Endothelial cell (in vitro differentiated cells): ENCODE data around the gene CCDC86. TPM values are rescaled to one million over a fixed set of nuclear protein-coding genes. Genes with fewer than 3 reads are reported as not detected.
A peak's percentile ranks its signal among the peaks of the same experiment; 100 is the strongest.

Source experiments
- DNase-seq: peaks from one replicate; pipeline ENCODE4 v3.0.0; 2021; ENCODE audit warnings: low spot score
- H3K27ac Mint-ChIP-seq: one replicate; pipeline ENCODE4 v1.8.0; 2021; ENCODE audit warnings: mixed read lengths, inconsistent platforms; ENCODE audit not compliant: unreplicated experiment
- H3K27me3 Mint-ChIP-seq: one replicate; pipeline ENCODE4 v1.8.0; 2021; ENCODE audit warnings: mild to moderate bottlenecking, moderate library complexity, mixed read lengths, inconsistent platforms; ENCODE audit not compliant: unreplicated experiment
- H3K36me3 Mint-ChIP-seq: one replicate; pipeline ENCODE4 v1.8.0; 2021; ENCODE audit warnings: mild to moderate bottlenecking, low read depth, mixed read lengths, inconsistent platforms; ENCODE audit not compliant: unreplicated experiment
- H3K4me1 Mint-ChIP-seq: one replicate; pipeline ENCODE4 v1.8.0; 2021; ENCODE audit warnings: mild to moderate bottlenecking, mixed read lengths, inconsistent platforms; ENCODE audit not compliant: unreplicated experiment
- H3K4me3 Mint-ChIP-seq: one replicate; pipeline ENCODE4 v1.8.0; 2021; ENCODE audit warnings: mild to moderate bottlenecking, mixed read lengths, inconsistent platforms; ENCODE audit not compliant: unreplicated experiment
- H3K9me3 Mint-ChIP-seq: one replicate; pipeline ENCODE4 v1.8.0; 2021; ENCODE audit warnings: mixed read lengths, inconsistent platforms; ENCODE audit not compliant: unreplicated experiment
- total RNA-seq: library from RNA; stranded (reverse); fragmentation: NEBNext Ultra II Directional; extraction: Animal tissue kit (Norgen Biotek cat#: 25700); gene quantifications from one replicate; pipeline ENCODE4 v1.2.1, GENCODE V29; 2021; ENCODE audit not compliant: unreplicated experiment
- TF ChIP-seq, protein P1 (sequence below): fragments of 200-600 bp; sonication (generic); IDR thresholded peaks from one replicate; pipeline ENCODE4 v1.5.0; 2021; ENCODE audit warnings: antibody characterized with exemption; ENCODE audit not compliant: unreplicated experiment

The CCDC86 gene
- total RNA-seq, 1 donor from 2014 or later: 15.5 TPM

DNA sequence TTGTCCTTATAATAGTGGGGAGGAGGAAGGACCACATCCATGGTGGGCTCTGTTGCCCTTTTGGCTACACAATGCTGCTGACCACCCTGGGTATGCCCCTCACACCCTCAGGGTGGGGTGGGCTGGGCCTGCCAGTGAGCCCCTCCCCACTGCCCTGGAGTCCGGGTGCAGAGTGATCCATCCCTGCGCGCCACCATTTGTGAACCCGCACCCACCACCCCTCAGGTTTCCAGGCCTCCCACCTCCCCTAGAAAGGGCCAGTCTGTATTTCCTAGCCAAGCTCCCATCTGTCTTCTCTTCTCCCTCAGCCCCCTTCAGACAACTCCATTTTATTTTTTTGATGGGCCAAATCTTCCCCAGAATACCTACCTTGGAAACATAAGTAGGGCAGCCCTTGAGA is 31.8 kb upstream of the CCDC86 start:
- H3K27me3 Mint-ChIP-seq: peaks cover 13% of the 10 kb centered on the region
- H3K4me3 Mint-ChIP-seq: no peak overlapping the region
- no peaks in the 10 kb centered on the region for H3K36me3 Mint-ChIP-seq
- TF ChIP-seq, protein P1, sequence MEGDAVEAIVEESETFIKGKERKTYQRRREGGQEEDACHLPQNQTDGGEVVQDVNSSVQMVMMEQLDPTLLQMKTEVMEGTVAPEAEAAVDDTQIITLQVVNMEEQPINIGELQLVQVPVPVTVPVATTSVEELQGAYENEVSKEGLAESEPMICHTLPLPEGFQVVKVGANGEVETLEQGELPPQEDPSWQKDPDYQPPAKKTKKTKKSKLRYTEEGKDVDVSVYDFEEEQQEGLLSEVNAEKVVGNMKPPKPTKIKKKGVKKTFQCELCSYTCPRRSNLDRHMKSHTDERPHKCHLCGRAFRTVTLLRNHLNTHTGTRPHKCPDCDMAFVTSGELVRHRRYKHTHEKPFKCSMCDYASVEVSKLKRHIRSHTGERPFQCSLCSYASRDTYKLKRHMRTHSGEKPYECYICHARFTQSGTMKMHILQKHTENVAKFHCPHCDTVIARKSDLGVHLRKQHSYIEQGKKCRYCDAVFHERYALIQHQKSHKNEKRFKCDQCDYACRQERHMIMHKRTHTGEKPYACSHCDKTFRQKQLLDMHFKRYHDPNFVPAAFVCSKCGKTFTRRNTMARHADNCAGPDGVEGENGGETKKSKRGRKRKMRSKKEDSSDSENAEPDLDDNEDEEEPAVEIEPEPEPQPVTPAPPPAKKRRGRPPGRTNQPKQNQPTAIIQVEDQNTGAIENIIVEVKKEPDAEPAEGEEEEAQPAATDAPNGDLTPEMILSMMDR: no peak
- peaks cover 10% of the 10 kb centered on the region for H3K4me1 Mint-ChIP-seq
- H3K27ac Mint-ChIP-seq: no peak overlapping the region
- H3K9me3 Mint-ChIP-seq: peaks cover 4% of the 10 kb centered on the region
- no peak for DNase-seq

DNA sequence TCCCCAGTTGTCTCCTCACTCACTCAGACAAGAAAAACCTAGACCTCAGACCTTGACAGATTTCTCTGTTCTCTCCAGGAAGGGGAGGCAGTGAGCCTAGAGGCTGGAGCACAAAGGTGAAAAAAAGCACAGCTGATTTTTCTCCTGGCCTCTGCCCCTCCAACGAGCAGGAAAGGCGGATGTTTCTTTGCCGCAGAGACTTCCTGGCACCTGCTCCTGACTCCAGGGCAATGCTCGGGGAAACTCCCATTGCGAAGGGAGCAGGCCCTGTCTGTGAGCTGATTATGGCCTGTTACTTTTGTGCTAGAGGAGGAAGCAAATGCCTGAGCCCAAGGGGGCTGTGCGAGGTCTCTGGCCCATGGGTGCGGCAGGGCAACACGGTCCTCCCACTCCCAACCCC is 31.3 kb upstream of the CCDC86 start:
- H3K27me3 Mint-ChIP-seq: peaks cover 13% of the 10 kb centered on the region
- TF ChIP-seq, protein P1: no peak
- peaks cover 4% of the 10 kb centered on the region for H3K9me3 Mint-ChIP-seq
- H3K27ac Mint-ChIP-seq: no peak overlapping the region
- H3K36me3 Mint-ChIP-seq: no peaks in the 10 kb centered on the region
- DNase-seq: peak; percentile 36
- H3K4me1 Mint-ChIP-seq: peaks cover 10% of the 10 kb centered on the region
- H3K4me3 Mint-ChIP-seq: no peak overlapping the region

DNA sequence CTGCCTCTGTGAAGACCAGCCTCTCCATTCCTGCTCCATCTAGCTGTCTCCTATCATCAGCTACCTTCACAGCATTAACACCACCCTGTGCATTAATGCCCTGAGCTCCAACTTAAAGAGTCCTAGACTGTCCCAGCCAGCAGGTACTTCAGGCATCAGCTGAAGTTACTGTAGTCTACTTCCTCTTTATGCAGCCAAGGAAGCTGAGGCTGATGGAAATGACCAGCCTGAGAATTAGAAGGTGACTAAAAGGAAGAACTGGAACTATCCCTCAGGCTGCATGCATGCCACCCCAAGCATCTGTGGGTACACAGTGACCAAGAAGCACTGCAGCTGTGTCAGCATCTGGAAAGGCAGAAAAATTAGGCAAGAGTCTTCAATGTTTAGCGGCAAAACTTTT is 28.6 kb upstream of the CCDC86 start:
- H3K4me3 Mint-ChIP-seq: no peak overlapping the region
- H3K4me1 Mint-ChIP-seq: peaks cover 6% of the 10 kb centered on the region
- peaks cover 11% of the 10 kb centered on the region for H3K27me3 Mint-ChIP-seq
- H3K9me3 Mint-ChIP-seq: peaks cover 4% of the 10 kb centered on the region
- peaks cover 6% of the 10 kb centered on the region for H3K36me3 Mint-ChIP-seq
- DNase-seq: no peak
- no peak overlapping the region for H3K27ac Mint-ChIP-seq
- TF ChIP-seq, protein P1: no peak

DNA sequence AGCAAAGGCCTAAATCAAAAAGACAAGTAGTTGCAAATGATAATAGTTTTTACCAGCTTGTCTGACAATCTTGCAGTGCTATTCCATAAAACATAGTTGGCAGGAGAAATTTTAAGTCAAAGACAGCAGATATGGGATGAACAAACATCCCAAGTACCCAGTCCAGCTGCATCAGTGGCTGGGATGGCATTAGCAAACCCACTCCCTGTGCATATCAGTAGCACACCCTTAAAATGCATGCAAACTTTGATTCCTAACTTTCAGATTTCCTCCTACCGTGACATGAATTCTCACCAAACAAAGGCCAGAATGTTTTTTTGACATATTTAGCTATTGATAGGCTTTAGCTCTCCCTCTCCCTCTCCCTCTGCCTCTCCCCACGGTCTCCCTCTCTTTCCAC is 27.8 kb upstream of the CCDC86 start:
- Mint-ChIP-seq H3K27me3 (peaks cover 11% of the 10 kb centered on the region), H3K36me3 (peaks cover 6% of the 10 kb centered on the region), H3K4me1 (peaks cover 6% of the 10 kb centered on the region), H3K9me3 (peaks cover 4% of the 10 kb centered on the region), H3K4me3 (no peak overlapping the region), H3K27ac (no peak overlapping the region)
- DNase-seq: no peak
- TF ChIP-seq, protein P1: no peak

DNA sequence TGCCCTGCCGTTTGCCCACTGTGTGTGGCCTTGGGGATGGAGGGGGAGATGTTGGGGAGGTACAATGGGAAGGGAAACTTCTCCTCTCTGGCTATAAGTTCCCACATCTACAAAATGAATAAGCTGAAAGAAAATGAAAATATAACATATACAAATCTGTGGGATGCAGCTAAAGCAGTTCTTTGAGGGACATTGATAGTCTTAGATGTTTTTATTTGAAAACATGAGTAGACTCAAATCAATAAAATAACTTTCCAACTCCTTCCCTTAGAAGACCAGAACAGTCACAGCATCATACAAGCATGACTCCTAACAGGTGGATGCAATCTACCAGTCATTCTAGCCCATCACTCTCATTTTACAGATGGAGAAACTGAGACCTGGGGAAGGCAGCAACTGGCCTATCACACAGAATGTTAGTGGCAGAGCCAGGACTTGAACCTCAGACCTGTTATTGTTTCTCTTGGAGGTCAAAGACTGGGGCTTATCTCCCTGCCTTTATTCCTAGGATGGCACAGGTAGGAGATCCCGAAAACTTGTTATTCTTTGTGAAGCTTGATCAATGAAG is 25.2 kb upstream of the CCDC86 start:
- TF ChIP-seq, protein P1: no peak
- Mint-ChIP-seq H3K4me1 (no peaks in the 10 kb centered on the region), H3K27ac (no peak overlapping the region), H3K4me3 (no peak overlapping the region), H3K27me3 (peaks cover 6% of the 10 kb centered on the region), H3K36me3 (peaks cover 6% of the 10 kb centered on the region), H3K9me3 (peaks cover 4% of the 10 kb centered on the region)
- DNase-seq: no peak
